ENCODE results near the gene CYP2D6.
"Not testable (repeated sequence)": the region's sequence is repeated elsewhere in the genome, so short reads cannot be mapped to it uniquely, and the experiment has no call there.

CYP2D6 gene

DNA sequence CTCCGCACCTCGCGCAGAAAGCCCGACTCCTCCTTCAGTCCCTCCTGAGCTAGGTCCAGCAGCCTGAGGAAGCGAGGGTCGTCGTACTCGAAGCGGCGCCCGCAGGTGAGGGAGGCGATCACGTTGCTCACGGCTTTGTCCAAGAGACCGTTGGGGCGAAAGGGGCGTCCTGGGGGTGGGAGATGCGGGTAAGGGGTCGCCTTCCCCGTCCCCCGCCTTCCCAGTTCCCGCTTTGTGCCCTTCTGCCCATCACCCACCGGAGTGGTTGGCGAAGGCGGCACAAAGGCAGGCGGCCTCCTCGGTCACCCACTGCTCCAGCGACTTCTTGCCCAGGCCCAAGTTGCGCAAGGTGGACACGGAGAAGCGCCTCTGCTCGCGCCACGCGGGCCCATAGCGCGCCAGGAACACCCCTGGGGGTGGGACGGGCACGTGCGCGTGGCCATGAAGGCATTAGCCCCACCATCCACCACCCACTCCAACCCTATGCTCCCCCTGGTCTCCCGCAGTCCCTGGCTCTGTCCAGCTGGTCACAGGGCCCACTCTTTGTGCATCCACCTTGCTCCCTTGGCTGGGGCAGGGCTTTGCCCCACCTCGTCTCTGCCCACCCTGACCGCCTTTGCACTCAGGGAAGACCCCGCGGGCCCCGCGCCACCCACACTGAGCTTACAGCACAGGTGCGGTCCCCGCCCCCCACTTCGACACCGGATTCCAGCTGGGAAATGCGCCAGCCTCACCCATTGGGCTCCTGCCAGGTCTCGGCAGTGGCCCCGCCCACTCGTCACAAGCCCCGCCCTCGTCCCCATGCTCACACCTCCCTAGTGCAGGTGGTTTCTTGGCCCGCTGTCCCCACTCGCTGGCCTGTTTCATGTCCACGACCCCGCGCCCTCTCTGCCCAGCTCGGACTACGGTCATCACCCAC is 1.6 kb downstream of the CYP2D6 start:
- H3K4me1 Mint-ChIP-seq, H3K4me3 Mint-ChIP-seq, H3K36me3 Mint-ChIP-seq, H3K27me3 Mint-ChIP-seq, H3K27ac Mint-ChIP-seq, H3K9me3 Mint-ChIP-seq: not testable (repeated sequence)

DNA sequence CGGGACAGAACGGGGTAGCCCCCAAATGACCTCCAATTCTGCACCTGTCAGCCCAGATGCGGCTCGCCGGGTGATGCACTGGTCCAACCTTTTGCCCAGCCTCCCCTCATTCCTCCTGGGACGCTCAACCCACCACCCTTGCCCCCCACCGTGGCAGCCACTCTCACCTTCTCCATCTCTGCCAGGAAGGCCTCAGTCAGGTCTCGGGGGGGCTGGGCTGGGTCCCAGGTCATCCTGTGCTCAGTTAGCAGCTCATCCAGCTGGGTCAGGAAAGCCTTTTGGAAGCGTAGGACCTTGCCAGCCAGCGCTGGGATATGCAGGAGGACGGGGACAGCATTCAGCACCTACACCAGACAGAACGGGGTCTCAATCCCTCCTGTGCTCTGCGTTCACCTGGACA is 2.6 kb downstream of the CYP2D6 start:
- not testable (repeated sequence) for H3K27me3 Mint-ChIP-seq, H3K4me3 Mint-ChIP-seq, H3K9me3 Mint-ChIP-seq, H3K27ac Mint-ChIP-seq, H3K36me3 Mint-ChIP-seq, H3K4me1 Mint-ChIP-seq

DNA sequence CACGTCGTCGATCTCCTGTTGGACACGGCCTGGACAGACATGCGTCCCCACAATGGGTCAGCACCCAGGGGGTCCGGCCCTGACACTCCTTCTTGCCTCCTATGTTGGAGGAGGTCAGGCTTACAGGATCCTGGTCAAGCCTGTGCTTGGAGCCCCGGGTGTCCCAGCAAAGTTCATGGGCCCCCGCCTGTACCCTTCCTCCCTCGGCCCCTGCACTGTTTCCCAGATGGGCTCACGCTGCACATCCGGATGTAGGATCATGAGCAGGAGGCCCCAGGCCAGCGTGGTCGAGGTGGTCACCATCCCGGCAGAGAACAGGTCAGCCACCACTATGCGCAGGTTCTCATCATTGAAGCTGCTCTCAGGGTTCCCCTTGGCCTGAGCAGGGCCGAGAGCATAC is 3.0 kb downstream of the CYP2D6 start:
- Mint-ChIP-seq H3K27ac (no peak overlapping the region), H3K4me3 (no peak overlapping the region), H3K4me1 (peaks cover under 1% of the 10 kb centered on the region), H3K9me3 (no peaks in the 10 kb centered on the region), H3K27me3 (no peaks in the 10 kb centered on the region), H3K36me3 (no peaks in the 10 kb centered on the region)

DNA sequence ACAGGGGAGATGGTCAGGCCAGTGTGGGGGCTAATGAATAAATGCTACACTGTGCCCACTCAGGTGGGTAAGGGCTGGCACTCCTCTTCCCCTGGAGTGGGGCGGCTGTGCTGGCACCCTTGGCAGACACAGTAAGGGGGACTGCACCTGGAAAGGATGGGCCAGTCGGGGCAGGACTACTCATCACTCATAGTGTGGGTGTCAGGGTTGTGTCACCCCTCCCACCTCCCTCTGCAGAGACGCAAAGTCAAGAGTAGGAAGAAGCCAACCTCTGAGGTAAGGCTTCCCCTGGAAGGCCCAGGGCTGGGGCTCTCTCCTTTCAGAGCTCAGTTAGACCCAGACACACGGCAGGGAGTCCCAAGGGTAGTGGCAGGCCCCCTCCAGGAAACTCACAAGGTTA is 7.1 kb downstream of the CYP2D6 start:
- peaks cover 41% of the 10 kb centered on the region for H3K4me1 Mint-ChIP-seq
- not testable (repeated sequence) for H3K4me3 Mint-ChIP-seq, H3K27ac Mint-ChIP-seq, H3K36me3 Mint-ChIP-seq, H3K9me3 Mint-ChIP-seq, H3K27me3 Mint-ChIP-seq

DNA sequence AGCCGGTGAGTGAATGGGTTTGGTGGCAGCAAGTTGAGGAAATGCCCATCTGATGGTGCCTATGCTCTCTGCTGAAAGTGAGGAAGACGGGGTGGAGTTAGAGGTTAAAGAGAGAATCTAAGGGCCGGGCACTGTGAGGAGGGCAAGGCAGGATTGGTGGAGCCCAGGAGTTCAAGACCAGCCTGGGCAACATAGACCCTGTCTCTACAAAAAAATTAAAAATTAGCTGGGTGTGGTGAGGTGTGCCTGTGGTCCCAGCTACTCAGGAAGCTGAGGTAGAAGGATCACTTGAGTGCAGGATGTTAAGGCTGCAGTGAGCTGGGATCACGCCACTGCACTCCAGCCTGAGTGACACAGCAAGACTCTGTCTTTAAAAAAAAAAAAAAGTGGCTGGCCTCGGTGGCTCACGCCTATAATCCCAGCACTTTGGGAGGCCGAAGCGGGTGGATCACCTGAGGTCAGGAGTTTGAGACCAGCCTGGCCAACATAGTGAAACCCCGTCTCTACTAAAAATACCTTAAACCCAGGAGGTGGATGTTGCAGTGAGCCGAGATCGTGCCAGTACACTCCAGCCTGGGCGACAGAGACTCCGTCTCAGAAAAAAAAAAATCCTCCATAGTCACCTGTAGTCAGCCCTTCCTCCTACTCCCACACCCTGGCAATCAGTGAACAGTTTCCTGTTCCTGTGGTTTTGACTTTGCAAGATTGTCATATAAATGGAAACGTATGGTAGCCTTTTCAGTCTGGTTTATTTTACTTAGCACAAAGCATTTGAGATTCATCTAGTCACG is 10.2 kb downstream of the CYP2D6 start:
- Mint-ChIP-seq H3K4me3 (peak overlapping the region; percentile 81), H3K4me1 (peaks cover 43% of the 10 kb centered on the region), H3K27ac (peak overlapping the region; percentile 94)
- H3K9me3 Mint-ChIP-seq, H3K27me3 Mint-ChIP-seq, H3K36me3 Mint-ChIP-seq: not testable (repeated sequence)

DNA sequence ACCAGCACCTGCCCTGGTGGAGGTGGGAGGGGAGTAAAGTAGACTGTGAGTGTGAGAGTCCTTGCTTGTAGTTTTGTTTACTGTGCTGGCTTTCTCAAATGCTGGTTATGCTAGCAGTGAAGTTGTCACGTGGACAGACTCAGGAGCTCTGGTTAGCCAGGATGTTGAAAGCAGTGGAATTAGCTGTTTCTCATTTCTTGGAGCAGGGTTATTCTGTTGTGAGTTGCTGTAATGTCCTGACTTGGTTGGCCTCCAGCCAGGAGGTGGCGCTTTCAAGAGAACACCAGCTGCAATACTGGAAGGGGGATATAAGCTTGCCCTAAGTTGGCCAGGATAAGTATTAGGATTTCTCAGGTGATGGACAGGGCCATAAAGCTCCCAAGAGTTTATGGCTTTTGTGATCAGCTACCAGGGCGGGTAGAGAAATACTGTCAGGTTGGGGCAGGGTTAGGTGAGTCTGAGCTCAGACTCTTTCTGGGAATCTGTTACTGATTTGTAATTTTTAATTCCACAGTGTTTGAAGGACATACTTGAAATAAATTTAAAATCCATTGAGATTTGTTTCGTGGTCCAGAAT is 13.7 kb downstream of the CYP2D6 start:
- no peaks in the 10 kb centered on the region for H3K27me3 Mint-ChIP-seq
- H3K4me3 Mint-ChIP-seq = no peak overlapping the region
- peaks cover 36% of the 10 kb centered on the region for H3K4me1 Mint-ChIP-seq
- H3K9me3 Mint-ChIP-seq = no peaks in the 10 kb centered on the region
- H3K27ac Mint-ChIP-seq = no peak overlapping the region
- H3K36me3 Mint-ChIP-seq = peaks cover 7% of the 10 kb centered on the region

DNA sequence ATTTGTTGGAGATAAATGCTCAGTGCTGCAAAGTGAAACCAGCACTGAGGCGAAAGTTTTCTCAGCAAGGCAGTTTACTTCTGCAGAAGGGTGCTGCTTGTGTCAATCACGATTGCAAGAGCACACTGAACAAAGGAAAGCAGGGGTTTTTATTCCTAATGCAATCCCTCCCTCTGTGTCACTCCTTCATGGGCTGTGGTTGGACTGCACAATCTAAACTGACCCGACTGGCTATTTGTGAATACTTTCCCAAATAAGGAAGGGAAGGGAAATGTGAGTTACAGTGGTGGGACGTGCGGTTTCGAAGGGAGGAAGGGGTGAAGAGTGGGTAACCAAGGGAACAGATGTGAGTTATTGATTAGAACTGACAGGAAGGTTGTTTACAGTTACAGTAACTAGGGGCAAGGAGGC is 15.2 kb downstream of the CYP2D6 start:
- peaks cover 22% of the 10 kb centered on the region for H3K4me1 Mint-ChIP-seq

DNA sequence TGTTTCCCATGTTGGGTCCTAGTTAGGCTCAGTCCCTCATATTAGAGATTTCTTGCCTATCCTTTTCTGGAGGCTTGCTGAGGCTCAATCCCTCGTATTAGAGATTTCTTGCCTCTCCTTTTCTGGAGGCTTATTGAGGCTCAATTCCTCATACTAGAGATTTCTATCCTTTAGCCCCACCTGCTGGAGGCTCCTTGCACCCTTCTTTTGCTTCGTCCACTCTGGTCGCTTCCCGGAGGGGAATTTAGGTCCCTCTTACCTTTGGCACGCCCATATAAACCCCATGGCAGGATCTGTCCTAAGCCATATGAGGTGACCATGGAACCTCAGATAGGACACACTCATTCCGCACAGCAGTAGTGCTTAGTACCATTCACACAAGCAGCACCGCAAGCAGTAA is 15.9 kb downstream of the CYP2D6 start:
- peaks cover 15% of the 10 kb centered on the region for H3K4me1 Mint-ChIP-seq
- peaks cover 8% of the 10 kb centered on the region for H3K36me3 Mint-ChIP-seq
- H3K27me3 Mint-ChIP-seq = no peaks in the 10 kb centered on the region
- no peak overlapping the region for H3K27ac Mint-ChIP-seq
- H3K4me3 Mint-ChIP-seq = no peak overlapping the region
- H3K9me3 Mint-ChIP-seq = no peaks in the 10 kb centered on the region

More for the DNA sequence above, 15.2 kb downstream of the CYP2D6 start:
- H3K36me3 Mint-ChIP-seq, H3K27me3 Mint-ChIP-seq, H3K4me3 Mint-ChIP-seq, H3K27ac Mint-ChIP-seq, H3K9me3 Mint-ChIP-seq: not testable (repeated sequence)

DNA sequence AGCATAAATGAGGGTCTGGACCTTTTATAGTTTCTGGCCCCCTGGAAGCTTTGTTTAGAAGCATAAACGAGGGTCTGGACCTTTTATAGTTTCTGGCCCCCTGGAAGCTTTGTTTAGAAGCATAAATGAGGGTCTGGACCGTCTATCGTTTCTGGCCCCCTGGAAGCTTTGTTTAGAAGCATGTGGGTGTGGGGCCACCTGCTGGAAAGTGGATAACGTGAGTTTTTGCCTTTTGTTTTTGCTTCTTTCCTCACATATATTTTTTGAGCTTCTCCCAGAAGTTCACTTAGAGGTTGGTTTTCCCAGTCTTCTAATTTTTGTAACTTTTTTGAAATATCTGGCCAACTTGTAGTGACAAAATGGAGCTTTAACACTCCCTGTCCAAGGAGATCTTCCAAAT is 17.8 kb downstream of the CYP2D6 start:
- not testable (repeated sequence) for H3K4me3 Mint-ChIP-seq, H3K27me3 Mint-ChIP-seq, H3K4me1 Mint-ChIP-seq, H3K9me3 Mint-ChIP-seq, H3K27ac Mint-ChIP-seq
- H3K36me3 Mint-ChIP-seq = peaks cover 14% of the 10 kb centered on the region

DNA sequence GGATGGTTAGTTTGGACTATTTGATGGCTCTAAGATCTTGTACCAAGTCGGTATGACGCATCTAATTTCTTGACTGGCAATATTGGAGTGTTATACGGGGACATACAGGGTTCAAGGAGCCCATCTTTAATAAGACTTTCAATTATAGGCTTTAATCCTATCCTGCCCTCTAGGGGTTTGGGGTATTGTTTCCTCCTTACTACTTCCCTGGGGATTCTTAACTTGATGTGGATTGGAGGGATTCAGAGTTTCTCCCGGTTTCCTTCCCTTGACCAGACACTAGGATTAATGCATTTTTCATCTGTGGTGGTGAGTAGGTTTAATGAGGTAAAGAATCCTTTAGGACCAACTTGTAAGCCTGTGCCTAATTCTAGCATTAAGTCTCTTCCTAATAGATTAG is 18.8 kb downstream of the CYP2D6 start:
- H3K36me3 Mint-ChIP-seq = peaks cover 18% of the 10 kb centered on the region
- no peaks in the 10 kb centered on the region for H3K9me3 Mint-ChIP-seq
- no peaks in the 10 kb centered on the region for H3K27me3 Mint-ChIP-seq
- H3K4me1 Mint-ChIP-seq = no peaks in the 10 kb centered on the region
- no peak overlapping the region for H3K27ac Mint-ChIP-seq
- no peak overlapping the region for H3K4me3 Mint-ChIP-seq

DNA sequence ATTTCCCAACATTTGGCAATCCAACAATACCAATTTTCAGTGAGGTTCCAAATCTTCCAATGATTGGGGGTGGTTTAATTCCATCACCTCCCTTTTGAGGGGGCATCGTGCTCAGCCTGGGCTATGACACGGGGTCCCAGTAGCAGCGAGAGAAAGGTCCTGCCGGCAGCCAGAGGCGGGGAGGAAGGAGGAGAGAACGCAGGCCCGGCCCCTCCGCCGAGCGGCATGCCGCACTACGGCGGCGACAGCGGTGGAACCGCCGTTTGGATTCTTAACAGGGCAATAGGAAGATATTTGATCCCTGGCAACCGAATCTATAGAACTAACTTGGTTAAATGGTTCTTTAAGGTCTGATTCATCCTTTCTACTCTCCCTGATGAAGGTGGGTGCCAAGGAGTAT is 21.8 kb downstream of the CYP2D6 start:
- H3K4me3 Mint-ChIP-seq = no peak overlapping the region
- peaks cover 19% of the 10 kb centered on the region for H3K36me3 Mint-ChIP-seq
- no peaks in the 10 kb centered on the region for H3K27me3 Mint-ChIP-seq
- H3K27ac Mint-ChIP-seq = no peak overlapping the region
- H3K4me1 Mint-ChIP-seq = no peaks in the 10 kb centered on the region
- no peaks in the 10 kb centered on the region for H3K9me3 Mint-ChIP-seq

DNA sequence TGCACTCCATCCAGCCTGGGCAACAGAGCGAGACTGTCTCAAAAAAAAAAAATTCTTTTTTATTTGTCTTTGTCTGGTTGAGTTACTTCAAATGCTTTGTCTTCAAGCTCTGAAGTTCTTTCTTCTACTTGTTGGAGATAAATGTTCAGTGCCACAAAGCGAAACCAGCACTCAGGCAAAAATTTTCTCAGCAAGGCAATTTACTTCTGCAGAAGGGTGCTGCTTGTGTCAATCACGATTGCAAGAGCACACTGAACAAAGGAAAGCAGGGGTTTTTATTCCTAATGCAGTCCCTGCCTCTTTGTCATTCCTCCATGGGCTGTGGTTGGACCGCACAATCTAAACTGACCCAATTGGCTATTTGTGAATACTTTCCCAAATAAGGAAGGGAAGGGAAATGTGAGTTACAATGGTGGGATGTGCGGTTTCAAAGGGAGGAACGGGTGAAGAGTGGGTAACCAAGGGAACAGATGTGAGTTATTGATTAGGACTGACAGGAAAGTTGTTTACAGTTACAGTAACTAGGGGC is 26.2 kb downstream of the CYP2D6 start:
- peaks cover 32% of the 10 kb centered on the region for H3K36me3 Mint-ChIP-seq
- H3K9me3 Mint-ChIP-seq, H3K4me3 Mint-ChIP-seq, H3K27me3 Mint-ChIP-seq, H3K4me1 Mint-ChIP-seq, H3K27ac Mint-ChIP-seq: not testable (repeated sequence)

DNA sequence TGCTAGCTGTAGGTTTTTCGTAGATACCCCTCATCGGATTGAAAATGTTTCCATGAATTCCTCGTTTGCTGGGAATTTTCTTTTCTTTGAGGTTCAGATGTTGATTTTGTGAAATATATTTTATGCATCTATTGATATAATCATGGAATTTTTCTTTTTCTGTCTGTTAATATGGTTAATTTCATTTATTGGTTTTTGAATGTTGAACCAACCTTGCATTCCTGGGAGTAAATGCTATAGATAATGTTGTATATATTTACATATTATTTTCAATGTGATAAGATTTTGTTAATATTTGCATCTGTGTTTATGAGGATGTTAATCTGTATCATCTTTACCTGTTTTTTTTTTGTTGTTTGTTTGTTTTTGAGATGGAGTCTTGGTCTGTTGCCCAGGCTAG is 29.4 kb downstream of the CYP2D6 start:
- no peaks in the 10 kb centered on the region for H3K27me3 Mint-ChIP-seq

DNA sequence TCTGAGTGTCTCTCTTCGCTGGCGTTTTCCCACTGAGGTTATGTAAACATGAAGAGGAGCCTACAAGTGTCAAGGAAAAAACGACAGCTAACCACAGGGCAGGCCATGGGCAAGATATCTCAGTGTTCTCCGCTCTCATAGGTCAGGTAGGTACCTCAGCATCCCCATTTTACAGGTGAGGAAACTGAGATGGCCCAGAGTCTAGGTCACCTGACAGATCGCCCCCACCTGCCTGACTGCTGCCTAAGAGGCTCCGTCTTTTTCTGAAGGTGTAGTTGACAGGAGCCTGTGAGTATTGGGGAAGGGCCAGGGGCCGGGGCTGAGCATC is 39.2 kb downstream of the CYP2D6 start:
- H3K9me3 Mint-ChIP-seq = no peaks in the 10 kb centered on the region
- peaks cover 40% of the 10 kb centered on the region for H3K4me1 Mint-ChIP-seq
- peak overlapping the region; percentile 55 for H3K27ac Mint-ChIP-seq
- no peaks in the 10 kb centered on the region for H3K27me3 Mint-ChIP-seq
- H3K4me3 Mint-ChIP-seq = peak overlapping the region; percentile 97
- H3K36me3 Mint-ChIP-seq = peaks cover 9% of the 10 kb centered on the region

More for the DNA sequence above, 29.4 kb downstream of the CYP2D6 start:
- no peak overlapping the region for H3K4me3 Mint-ChIP-seq
- H3K36me3 Mint-ChIP-seq = peaks cover 21% of the 10 kb centered on the region
- no peaks in the 10 kb centered on the region for H3K4me1 Mint-ChIP-seq
- no peak overlapping the region for H3K27ac Mint-ChIP-seq
- no peaks in the 10 kb centered on the region for H3K9me3 Mint-ChIP-seq

DNA sequence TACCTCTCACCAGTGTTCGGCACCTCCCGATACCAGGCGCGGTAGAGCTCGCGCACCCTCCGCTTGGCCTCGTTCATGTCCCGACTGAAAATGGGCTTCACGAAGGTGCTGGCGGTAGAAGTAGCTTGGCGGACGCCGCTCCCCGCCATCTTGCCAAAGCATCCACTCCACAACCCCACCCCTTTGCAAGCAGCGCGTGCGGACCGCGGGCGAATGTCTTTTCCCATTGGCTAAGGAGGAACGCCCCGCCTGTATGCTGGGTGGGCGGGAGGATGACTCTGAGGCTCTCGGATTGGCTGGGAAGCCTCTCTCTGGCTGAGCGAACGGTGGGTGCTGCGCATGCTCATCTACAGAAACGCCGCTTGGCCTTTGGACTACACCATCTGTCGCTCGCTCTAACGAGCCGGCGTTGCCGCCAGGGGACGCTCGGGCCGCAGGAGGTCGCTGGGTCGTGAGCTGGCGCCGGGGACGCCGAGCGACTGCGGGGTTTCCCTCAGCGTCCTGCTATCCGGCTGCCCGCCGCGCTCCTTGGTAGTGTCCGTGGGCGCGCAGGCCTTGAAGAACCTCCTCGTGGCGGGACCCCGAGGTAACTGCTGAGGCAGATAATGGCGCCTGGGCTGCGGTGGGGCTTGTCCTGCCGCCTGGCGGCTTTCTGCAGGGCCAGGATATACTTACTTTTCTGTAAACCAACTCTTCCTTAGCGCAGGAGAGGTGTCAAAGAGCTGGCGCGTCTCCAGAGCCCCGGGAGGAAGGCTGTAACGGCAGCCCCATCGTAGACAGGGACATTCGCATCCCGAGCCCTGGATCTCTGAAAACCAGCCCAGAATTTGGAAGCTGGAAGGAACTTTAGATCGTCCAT is 39.8 kb downstream of the CYP2D6 start, which contains the start of gene NDUFA6:
Gene NDUFA6, minus strand, starts transcription at position 177 of the 859 bp plus-strand sequence. Its CDS starts 28 bp downstream, at position 149.
- peak within 1 kb of the TSS; percentile 99 for H3K27ac Mint-ChIP-seq
- H3K27me3 Mint-ChIP-seq = no peaks in the 10 kb centered on the region
- H3K4me3 Mint-ChIP-seq = peak within 1 kb of the TSS; percentile 97
- peaks cover 40% of the 10 kb centered on the region for H3K4me1 Mint-ChIP-seq
- peaks cover 9% of the 10 kb centered on the region for H3K36me3 Mint-ChIP-seq
- no peaks in the 10 kb centered on the region for H3K9me3 Mint-ChIP-seq

Data from activated naive CD4-positive, alpha-beta T cell treated with anti-CD3 and anti-CD28 coated beads, Interleukin-2, amount 50 U/mL, for 24 hours (primary cell).